CD4-positive, alpha-beta T cell treated with Interleukin-12 subunit alpha and Interleukin-12 subunit beta, for 1 hour (primary cell): ENCODE results near the gene MACROH2A1.

Experiments
- DNase-seq: peaks from one replicate; pipeline ENCODE4 v3.0.0-alpha.2; 2020

Gene MACROH2A1

DNA sequence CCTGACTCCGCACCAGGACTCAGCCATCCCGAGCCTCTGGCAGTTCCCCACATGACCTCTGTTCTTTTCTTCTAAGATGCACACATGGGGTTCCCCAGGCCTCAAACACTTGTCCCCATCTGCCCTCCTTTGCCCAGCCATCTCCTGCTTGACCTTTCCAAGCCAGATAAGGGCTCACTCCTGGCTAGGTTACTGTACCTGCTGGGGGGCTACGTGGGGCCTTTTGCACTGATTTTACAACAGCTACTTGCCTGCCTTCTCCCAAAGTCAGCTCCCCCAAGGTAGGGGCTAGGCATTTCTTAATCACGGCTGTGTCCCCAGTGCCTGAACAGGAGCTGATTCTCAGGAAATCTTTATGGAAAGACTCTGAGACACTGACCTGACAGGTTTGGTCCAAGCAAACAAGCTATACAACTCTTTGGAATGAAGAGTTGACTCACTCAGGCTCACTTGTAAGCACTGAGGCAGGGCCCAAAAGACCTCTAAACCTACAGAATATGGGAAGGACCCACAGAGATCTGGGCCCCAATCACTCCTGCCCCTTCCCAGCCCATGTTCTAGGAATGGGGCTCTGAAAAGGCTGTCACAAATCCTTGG is 2.5 kb downstream of the MACROH2A1 start:
- DNase-seq = no peak

DNA sequence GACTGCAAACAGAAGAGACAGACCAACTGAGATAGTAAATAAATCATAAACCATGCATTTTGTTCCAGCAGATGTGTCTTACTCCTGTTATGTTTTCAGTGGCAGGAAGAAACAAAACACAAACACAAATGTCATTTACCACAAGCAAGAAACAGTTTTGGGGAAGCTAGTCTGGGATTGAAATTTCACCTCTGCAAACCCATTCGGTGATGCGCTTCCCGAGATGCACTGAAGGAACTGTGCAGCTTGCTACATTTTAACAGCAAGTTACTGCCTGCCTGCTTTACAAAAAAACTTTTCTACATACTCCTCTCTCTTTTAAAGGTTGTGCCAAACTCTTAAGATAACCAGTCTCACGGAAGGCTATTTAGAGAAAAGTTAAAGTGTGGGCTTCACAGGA is 3.2 kb downstream of the MACROH2A1 start:
- DNase-seq = no peak

DNA sequence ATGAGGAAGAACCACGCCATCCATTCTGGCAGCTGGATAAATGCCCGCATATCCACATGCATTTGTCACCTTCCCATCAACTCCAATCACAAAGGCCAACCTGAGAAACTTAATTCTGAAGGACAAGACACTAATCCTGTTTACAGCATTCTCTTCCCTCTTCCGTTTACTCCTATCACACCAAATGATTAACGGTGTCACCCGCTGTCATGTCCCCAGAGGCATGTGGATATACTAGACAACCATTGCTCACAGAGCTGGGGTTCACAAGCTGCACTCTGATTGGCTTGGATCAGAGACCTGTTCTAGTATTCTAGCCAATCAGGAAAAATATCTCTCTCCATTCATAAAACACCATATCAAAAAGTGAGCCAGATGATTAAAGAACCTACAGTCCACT is 3.6 kb downstream of the MACROH2A1 start:
- DNase-seq = no peak

DNA sequence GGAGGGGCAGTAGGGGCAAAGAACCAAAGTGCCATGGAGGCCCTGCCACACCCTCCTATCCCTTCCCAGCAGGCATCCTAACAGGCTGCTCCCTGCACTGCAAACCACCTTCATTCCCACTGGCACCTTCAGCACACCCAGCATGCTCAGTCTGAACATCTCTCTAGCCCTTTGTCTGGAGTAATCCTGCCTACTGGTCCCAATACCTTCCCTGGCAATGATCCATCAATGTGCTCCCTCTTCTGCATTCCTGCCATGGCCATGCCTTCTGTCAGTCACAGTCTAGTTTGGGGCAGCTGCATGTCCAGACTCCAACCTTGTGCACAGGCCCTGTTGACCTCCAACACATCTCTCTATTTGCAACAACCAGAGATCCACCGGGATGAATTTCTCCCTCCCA is 4.9 kb downstream of the MACROH2A1 start:
- no peak for DNase-seq

DNA sequence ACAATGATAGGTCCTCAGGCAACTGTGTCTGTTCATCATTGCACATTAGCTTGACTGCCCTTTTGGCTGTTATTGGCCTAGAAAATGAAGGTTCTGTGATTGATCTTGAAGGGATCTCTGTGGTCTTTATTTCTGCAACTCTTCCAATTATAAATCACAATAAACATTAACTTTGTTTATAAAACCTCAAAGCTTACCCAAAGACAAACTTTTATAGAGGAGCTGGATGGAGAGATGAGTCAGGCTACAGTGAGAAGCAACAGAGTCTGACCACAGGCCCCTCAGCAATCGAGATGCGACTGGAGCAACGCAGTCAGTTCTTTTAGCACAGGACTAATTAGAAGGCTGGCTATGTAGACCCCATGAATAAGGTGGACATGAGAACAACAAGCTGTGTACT is 5.3 kb downstream of the MACROH2A1 start:
- DNase-seq = no peak

DNA sequence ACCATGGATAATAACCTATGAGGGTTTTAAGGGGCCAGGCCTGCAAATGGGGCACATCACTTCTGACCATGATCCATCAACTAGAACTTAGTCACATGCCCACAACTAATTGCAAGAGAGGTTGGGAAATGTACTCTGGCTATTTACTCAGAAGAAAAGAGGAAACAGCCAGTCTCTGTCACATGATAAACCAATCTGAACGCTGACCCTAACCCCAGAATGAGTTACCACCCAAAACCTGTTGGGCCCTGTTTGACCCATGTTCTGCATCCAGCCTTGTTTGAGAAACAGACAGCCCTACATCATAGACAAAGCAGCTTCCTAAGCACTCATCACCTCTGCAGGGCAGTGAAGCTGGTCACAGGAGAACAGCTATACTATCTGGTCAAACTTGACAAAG is 5.8 kb downstream of the MACROH2A1 start:
- DNase-seq = no peak

DNA sequence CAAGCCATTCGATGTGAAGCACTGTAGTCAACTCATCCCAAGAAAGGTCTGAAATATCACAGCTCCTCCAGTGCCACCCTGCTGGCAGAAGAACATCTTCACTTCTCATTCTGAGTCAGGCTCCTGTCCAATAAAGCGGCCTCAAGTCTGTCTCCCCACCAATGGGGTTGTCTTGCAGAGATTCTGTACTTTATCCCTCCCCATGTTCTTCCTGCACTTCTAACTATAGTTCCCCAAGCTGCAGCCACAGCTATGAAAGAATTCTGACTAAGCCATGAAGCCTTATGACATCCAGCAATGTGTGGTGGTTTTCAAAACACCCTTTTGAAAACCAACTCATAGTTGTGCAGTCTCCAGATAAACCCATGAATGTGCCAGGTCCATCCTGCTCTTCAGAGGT is 6.8 kb downstream of the MACROH2A1 start:
- no peak for DNase-seq

DNA sequence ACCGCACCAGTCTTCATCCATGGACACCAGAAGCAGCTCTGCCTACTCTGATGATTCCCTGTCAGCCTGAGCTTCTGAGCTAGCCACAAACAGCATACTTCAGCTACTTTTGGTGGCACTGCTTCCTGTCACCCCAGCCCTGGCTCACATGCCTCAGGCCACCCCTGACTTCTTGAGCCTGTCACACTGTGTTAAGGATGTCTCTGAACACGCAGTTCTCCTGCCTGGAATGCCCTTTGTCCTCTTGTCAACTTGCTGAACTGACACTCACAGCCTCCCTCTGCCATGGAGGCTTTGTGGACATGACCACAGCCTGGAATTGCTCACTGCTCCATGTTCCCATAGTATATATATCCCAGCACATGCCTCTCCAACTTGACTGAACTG is 7.2 kb downstream of the MACROH2A1 start:
- DNase-seq = no peak

DNA sequence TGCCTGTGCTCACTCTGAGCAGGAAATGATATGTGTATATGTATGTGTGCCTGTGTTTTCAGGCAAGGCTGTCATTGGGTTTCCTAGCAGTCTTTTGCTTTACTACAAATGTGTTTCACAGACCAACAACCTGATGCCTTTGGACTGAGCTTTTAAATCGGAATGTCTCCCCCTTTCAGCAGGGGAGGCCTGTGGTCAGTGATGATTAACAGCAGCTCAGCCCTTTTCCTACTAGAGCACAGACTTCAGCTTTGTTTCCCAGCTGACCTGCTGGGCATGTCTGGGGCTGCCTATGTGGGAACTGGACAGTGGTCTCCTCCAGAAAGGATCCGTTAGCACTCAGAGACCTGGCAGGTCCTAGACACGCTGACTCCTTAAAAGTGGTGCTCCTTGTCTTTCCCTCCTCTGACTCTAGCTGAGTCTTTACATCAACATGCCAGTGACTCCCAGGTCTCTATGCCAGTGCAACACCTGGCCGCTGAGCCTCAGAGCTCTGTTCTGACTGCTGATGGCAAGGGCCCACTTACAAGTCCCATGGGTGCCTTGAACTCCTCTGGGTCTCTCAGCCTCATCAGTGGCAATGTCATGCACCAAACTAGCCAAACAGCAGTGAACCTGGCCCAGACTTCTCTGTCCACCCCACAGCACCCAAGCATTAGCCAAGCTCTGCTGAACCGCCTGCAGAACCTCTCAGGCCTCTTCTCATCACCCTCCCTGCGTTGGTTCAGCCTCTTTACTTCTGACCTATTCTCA is 7.7 kb downstream of the MACROH2A1 start:
- no peak for DNase-seq

DNA sequence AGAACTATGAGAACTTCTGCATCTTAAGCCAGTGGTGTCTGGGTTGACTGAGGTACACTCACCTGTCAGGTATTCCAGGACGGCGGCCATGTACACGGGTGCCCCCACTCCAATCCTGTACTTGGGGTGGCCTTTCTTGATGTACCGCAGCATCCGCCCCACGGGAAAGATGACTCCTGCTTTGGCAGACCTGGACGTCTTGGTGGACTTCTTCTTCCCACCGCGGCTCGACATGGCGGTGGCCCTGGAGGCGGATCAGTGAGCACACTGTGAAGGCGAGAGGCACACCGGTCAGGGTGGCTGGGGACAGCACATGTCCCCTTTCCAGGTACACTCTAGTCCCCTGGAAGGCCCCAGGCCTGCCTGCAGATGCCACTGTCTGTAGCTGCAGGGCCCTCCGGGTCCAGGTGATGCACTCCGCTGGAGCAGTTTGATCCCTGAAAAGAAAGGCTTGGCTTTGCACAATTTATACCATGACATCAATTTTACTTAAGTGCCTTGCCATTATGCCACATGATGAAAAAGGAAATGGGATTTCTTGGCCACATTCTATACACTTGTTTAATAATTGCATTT is 10.1 kb downstream of the MACROH2A1 start:
- no peak for DNase-seq

DNA sequence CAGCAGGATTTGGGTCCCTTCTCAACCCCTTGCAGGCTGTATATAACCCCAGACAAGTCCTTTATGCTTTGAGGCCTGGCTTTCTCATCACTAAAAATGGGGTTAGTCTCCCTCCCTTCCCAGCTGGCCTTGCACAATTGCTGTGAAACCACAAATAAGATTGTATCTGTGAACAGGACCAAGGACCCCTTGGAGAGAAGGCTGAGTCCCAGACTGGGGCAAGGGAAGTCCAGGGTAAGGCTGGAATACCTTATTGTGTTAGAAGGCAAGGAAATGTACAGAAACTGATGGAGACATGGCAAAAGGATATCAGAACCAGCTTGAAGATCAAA is 11.4 kb downstream of the MACROH2A1 start:
- no peak for DNase-seq

DNA sequence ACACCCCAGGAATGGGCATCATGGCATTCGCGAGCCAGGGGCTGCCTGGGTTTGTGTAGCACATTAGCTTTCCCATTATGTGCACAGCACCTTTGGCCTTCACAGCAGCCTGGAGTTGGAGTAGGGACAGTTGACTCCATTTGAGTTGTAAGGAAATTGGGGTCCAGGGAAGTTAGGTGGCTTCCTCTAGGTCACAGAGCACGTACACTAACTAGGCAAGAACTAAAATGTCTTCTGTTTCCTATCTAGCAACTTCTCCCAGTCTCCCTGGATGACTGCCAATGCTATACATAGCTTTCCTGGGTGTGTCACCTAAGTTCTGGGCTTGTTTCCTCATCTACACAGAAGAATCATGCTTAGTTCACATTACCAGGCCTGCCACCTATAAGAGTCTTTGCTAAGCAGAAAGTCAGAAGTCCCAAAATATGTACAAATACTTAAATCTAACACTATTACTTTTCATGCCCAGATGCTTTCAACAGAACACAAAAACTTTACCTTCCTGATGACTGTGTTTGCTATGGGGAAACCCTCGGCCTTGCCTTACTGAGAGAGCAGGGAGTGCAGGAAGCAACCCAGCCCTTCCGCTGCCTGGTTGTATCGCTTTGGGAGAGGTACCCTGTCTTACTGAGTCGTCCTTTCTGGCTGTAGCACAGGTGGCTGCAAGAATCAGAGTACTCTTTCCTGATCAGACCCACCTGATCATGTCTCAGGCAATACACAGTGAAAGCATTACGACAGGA is 12.0 kb downstream of the MACROH2A1 start:
- no peak for DNase-seq

DNA sequence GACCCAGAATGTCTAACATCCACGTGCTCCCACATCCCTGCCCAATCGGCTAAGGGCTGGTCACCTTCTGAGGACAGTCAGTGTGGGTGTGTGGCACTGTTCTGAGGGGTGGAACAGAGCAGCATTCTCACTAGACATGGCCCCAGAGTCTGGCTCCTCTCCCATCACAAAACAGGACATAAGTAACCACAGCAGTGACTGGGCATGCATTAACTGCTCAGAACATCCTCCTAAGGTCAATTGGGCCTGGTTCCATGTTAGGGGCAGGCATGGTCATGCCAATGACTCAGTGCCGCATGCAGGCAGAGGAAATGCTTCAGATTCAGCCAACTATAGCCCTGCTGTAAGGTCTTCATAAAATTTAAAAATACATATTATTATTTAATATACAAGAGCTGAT is 12.9 kb downstream of the MACROH2A1 start:
- no peak for DNase-seq

DNA sequence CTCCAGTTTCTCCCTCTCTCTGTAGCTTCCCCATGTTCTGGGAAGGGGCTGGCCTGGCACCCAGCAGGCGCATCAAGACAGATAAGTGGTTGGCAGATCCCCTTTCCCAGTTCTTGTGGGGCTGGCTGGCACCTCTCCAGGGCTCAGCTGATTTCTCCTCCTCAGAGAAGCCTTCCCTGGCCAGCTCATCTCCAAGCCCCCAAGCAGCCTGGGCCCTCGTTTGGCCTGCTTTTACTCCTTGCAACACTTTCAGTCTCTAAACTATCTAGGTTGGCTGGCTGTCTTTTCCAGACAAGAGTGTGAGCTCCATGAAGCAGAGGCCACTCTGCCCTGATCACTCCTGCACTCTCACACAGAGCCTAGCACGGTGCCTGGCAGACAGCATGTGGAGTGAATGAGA is 13.5 kb downstream of the MACROH2A1 start:
- DNase-seq = no peak

DNA sequence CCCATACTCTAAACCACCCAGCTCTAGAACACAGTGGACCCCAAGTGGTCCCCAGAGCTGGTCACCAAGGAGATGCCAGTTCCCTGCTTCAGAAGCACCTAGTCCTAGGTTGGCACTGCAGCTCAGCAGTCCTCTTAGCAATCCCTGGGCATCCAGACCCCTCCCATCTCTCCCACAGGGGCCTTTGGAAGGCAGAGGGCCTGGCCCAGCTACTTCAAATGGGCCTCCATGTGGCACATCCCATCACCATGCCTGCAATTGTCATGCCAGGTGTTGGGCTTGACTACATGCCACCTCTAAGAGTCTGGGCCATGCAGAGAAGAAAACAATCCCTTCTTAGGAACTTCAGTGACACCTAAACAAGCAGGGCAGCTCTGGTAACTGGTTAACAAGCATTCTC is 14.1 kb downstream of the MACROH2A1 start:
- no peak for DNase-seq

DNA sequence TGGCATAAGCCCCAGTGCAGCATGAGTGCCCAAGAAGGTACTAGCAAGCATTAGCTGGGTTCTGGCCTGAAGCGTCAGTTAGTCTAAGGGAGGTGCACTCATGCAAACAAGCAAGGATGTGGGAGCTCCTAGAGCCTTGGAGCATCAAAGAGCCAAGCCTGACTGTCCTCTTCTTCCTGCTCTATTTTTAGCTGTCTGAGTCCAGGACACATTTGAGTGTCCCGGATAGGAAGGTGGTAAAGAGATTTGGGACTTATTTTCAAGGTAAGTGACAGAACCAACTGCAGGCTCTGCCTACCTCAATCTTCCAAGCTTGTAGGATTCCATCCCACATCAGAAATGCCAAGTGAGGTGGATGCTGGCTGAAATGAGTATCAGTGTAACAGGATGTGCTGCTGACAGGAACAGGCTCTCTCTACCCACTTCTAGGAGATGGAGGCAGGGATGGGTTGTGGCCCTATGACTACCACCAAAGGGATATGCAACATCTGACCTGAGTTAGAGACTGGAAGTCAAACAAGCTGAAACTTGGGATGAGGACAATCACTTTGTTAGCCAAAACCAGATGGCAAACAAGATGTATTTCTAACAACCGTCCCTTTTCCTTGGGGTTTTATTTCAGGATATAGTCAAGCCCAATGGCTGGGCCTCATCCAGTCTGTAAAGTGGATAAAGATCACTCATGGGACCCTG is 15.1 kb downstream of the MACROH2A1 start:
- DNase-seq = no peak

DNA sequence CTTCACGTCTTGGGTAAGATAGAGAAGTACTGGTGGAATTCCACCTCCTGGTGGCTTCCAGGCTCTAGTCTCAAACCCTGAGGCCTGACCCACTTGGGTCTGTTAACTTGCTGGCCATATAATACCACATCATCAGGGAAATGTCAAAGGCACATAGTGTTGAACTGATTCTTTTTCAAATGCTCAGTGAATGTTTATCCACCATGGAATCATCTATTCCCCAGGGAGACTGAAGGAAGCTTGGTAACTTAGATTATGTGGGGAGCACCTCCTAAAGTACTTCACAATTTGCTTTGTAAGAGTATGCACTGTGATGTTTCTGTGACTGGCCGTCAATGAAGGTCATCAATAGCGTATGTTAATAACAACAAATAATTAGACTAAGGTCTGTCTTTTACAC is 16.1 kb downstream of the MACROH2A1 start:
- no peak for DNase-seq

DNA sequence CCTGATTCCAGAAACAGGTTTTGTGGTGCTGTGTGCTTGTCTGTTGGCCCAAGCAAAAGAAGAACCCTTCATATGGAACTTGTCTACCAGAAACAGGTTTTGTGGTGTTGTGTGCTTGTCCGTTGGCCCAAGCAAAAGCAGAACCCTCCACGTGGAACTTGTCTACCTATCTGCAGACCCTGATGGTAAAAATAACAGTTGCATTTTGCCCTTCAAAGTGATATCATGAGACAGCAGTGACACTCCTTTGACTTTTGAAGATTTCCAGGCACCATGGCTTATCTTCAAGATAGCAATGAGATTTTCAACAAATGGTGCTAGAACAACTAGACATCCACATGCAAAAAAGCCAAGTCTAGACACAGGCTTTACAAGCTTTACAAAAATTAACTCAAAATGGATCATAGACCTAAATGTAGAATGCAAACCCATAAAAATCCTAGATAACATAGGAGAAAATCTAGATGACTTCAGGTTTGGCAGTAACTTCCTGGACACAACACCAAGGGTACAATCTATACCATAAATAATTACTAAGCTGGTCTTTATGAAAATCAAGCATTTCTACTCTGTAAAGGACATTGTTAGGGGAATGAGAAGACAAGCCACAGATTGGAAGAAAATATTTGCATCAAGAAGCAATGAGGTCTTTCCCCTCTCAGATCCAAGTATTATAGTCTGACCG is 16.8 kb downstream of the MACROH2A1 start:
- no peak for DNase-seq

DNA sequence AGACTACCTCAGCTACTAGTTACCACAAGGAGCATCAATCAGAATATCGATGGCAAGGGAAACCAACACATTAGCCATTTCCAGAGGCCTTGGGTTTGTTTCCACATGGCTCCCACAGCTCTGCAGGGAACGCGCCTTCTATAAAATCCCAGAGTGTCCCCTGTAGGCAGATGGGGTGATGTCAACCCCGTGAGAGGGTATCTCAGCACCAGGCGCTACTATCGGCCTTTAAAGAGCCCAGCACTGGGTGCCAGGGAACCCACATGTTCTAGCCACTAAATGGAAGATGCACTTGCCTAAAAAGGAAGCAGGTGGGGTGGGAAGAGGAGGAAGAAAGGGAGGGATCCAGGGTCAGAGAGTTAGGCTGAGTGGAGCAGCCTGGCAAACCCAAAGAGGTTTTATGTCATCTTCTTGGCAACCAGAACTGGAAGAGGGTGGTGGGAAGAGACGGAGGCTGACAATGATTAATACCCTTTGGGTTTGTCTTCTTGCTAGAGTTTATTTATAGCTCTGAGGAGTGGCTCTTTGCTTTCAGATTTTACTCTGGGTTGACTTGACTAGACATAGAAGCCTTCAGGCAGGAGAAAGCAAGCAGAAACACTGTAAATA is 19.9 kb downstream of the MACROH2A1 start:
- no peak for DNase-seq

DNA sequence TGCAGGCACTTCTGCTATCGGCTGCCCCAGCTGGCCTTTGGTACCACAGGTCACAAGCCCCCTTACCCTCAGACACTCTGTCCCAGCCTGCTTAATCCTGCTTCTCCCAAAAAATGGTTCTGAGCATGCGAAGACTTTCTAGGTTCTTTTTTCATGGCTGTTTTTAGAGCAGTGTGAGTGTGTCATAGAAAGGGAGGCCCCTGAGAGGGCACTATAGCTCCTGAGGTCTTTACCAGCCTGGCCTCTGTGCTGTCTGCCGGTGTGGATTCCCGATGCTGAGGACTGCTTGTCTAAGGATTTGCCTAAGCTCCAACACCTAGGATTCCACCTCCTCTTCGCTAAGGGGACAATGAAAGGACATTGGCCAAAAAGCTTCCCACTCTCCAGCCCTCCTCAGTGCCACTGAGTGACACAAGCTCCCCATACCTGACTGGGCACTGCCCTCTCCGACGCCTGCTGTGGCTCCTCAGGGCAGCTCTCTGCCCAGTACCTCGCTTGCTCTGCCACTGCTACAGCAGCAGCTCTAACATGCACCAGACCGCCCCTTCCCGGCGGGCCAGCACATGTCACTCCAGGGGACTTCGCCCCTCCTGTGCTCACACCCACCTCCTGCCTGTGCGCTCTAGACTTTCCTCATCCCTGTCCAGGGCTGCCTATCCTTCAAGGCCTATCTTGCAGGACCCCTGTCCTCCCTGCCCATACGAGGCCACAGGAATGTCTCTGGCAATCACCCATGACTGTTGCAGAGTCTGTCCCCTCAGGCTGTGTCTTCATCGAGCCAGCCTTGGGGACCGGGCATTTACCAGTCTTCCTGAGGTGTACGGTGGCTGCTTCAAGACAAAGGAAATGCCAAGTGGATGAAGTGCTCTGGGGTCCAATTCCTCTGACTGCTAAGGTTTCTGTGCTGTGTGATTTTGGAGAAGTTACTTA is 21.0 kb downstream of the MACROH2A1 start:
- DNase-seq = no peak

DNA sequence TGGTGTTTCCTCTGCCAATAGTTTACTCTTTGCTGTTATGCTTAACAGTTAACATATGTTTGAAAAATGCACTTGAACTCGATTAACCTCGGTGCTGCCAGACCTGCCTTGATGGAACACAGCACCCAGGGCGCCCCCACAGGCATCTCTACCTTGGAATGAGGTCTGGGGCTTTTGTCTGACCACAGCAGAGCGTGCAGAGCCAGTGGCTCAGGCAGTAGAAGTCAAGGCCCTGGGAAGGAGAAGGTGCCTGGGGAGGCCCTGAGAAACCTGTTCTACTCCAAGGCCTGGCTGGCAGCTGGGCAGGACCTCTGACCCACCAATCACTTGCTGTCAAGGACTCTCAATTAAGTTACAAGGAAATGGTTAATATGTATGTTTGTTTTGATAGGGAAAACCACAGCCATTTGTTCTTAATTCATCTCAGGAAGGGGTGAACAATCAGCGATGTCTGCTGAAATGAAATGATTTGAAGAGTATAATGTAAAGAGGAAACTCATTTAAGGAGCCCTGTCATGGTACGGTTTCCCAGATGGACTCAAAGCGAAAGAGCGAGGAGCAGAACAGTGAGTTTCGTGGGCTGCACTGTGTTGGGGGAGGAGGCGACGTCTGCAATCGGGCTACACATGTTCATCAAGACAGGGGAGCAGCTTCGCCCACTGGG is 21.9 kb downstream of the MACROH2A1 start:
- DNase-seq = no peak
